ENCODE results near the gene SLF2.

DNA sequence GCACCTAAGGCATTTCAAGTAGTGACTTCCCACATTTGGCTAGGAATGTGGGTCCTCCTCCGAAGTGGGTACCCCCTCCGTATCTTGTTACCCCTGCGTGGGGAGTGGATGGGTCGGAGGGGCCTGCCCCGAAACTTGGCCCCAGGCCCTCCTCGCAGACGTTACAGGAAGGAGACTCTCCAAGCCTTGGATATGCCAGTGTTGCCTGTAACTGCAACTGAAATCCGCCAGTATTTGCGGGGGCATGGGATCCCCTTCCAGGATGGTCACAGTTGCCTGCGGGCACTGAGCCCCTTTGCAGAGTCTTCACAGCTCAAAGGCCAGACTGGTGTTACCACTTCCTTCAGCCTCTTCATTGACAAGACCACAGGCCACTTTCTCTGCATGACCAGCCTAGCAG lies 75.4 kb downstream of the SLF2 start:
- TF ChIP-seq, protein P1, sequence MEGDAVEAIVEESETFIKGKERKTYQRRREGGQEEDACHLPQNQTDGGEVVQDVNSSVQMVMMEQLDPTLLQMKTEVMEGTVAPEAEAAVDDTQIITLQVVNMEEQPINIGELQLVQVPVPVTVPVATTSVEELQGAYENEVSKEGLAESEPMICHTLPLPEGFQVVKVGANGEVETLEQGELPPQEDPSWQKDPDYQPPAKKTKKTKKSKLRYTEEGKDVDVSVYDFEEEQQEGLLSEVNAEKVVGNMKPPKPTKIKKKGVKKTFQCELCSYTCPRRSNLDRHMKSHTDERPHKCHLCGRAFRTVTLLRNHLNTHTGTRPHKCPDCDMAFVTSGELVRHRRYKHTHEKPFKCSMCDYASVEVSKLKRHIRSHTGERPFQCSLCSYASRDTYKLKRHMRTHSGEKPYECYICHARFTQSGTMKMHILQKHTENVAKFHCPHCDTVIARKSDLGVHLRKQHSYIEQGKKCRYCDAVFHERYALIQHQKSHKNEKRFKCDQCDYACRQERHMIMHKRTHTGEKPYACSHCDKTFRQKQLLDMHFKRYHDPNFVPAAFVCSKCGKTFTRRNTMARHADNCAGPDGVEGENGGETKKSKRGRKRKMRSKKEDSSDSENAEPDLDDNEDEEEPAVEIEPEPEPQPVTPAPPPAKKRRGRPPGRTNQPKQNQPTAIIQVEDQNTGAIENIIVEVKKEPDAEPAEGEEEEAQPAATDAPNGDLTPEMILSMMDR (IDR thresholded peaks at IDR 0.05; ENCODE audit: insufficient read depth, low read depth, low read length), result no peak
- no peak for TF ChIP-seq EZH2 (IDR thresholded peaks at IDR 0.05; ENCODE audit: insufficient read depth, low read length)
